Sigmoid colon (tissue), 4 donors: ENCODE measurements around the gene BRF1.

Source experiments
- EP300 ChIP-seq, 4 donors: sonication (generic); formaldehyde crosslinking; IDR thresholded peaks; one replicate each; pipeline ENCODE4 v1.6.1; 2017; ENCODE audit warnings: antibody characterized with exemption in 4 of 4
- TF ChIP-seq, protein P1 (sequence below), 4 experiments: fragments of 450-650 bp in 3 of 4; fragments of 200-600 bp in 1 of 4; IDR thresholded peaks; one replicate each; pipeline ENCODE4 v1.5.1; 2016 to 2019; ENCODE audit warnings: antibody characterized with exemption in 4 of 4, mild to moderate bottlenecking in 3 of 4, moderate library complexity in 2 of 4

DNA sequence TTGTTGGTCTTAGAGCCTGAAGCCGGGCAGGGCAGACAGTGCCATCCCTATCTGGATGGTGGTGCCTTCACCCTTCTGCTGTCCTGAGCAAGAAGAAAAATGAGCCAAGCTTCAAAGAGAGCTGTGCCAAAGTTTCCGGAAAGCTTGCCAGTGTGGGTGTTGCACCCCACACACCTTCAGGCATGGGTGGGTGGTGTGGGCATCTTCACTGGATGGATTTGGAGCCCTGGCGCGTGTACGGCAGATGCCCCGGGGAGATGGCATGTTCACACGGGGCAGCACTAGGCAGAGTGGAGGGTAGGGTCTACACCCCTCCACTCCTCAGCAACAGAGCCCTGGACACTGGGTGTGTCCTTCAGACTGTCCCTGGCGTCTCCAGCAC is 46.8 kb upstream of the BRF1 start:
- TF ChIP-seq, protein P1, sequence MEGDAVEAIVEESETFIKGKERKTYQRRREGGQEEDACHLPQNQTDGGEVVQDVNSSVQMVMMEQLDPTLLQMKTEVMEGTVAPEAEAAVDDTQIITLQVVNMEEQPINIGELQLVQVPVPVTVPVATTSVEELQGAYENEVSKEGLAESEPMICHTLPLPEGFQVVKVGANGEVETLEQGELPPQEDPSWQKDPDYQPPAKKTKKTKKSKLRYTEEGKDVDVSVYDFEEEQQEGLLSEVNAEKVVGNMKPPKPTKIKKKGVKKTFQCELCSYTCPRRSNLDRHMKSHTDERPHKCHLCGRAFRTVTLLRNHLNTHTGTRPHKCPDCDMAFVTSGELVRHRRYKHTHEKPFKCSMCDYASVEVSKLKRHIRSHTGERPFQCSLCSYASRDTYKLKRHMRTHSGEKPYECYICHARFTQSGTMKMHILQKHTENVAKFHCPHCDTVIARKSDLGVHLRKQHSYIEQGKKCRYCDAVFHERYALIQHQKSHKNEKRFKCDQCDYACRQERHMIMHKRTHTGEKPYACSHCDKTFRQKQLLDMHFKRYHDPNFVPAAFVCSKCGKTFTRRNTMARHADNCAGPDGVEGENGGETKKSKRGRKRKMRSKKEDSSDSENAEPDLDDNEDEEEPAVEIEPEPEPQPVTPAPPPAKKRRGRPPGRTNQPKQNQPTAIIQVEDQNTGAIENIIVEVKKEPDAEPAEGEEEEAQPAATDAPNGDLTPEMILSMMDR (IDR thresholded peaks at IDR 0.05): no peak
- no peak for TF ChIP-seq EP300 (IDR thresholded peaks at IDR 0.05)
